Fibroblast of peridontal ligament (primary cell): ENCODE measurements around the gene CDK9.
"Not testable (repeated sequence)": the region's sequence is repeated elsewhere in the genome, so short reads cannot be mapped to it uniquely, and the experiment has no call there.

Experiments
- DNase-seq: peaks from one replicate; pipeline ENCODE4 v3.0.0-alpha.2; 2010; ENCODE audit errors: extremely low read depth

Gene CDK9

DNA sequence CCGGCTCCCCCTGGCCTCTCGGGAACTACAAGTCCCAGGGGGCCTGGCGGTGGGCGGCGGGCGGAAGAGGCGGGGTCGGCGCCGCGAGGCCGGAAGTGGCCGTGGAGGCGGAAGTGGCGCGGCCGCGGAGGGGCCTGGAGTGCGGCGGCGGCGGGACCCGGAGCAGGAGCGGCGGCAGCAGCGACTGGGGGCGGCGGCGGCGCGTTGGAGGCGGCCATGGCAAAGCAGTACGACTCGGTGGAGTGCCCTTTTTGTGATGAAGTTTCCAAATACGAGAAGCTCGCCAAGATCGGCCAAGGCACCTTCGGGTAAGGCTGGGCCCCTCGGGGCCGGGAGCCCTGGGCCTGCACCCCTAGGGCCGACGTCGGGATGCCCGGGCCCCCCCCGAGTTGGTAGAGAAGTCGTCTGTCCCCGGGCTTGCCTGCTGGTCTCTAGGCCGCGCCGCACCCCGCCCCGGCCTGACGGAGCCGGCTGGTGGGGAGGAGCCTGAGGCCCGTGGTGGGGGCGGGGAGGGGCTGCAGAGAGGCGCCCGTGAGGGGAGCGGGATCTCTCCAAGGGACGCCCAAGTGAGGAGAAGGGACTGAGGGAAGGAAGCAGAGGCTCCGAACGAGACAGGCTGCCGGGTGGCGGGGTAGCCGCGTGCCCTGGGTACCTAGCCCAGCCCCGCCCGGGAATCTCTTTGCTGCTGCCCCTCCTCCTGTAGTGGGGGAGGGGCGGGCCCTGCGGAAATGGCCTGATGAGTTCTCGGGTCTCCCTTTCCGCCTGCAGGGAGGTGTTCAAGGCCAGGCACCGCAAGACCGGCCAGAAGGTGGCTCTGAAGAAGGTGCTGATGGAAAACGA is at the start of gene CDK9:
TSS of gene CDK9 (plus strand) at position 102 of the 840 bp plus-strand sequence. CDS start at position 217, 115 bp downstream.
- DNase-seq, result peak; percentile 76

DNA sequence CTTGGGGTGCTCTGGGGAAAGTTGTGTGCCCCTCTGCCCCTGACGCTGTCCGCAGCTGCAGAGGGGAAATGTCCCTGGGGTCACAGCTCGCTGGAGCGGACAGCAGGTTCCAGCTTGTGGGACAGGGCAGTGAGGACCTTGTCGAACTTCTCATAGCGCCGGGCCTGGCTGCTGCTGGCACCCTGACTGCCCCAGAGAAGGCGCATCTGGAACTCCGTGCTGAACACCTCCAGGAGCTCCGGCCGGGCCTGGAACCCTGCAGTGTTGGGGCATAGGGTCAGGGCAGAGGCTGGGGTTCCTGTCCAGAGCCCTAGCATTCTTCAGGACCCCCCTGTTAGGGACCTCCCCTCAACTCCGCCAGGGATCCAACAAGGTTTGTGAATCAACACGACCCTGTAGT is 47.2 kb upstream of the CDK9 start:
- no peak for DNase-seq

DNA sequence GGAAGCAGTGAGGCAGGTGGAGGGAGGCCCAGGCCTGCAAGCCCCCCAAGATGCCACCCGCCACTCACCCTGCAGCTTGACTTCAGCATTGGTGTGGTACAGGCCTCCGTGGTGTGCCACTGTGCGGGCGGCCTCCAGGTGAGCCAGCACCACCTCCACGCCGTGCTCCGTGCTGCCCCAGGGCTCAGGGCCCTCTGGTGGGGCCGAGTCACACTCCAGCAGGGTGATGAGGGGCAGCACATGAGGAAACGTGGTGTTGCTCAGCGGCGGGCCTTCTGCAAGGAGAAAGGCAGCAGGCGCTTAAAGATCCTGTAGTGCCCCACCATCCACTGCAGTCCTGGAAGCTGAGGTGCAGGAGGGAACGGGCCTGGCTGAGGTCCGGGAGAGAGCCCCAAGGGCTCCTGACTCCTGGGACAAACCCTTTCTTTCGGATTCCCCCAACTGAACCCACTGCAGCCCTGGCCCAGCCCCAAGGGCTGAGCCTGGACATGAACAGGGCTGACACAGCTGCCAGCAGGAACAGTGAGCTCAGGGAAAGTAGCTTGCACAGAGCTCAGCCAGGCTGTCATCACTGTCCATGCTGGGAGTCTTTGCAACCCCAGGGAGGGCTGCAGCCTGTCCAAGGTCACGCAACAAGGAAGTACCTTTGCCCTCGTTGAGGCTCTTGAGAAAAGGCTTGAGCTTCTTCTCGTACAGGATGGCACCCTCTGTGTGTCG is 46.1 kb upstream of the CDK9 start:
- no peak for DNase-seq

DNA sequence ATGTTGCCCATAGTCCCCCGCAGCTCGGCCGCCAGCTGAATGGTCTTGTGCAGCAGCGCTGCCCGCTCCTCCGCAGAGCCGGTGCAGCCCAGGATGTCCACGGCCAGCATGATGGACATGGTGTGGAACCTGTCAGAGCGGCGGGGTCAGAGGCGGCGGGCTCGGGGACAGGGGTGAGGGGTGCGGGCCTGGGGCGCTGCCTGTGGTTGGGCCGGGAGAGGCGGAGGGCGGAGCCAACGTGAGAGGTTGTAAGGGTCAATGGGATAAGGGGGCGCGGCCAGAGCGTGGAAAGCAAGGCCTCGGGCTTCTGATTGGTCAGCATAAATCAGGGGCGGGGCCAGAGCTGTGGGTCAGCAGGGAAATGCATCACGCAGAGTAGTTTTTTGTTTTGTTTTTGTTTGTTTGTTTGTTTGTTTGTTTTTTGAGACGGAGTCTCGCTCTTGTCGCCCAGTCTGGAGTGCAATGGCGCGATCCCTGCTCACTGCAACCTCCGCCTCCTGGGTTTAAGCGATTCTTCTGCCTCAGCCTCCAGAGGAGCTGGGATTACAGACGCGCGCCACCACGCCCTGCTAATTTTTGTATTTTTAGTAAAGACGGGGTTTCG is 43.9 kb upstream of the CDK9 start:
- no peak for DNase-seq

- DNase-seq, result no peak
Observed at GRCh38 chr9:127742435-127743088, 43.3 kb upstream of the CDK9 start.

- no peak for DNase-seq
Observed at GRCh38 chr9:127744398-127745110, 41.3 kb upstream of the CDK9 start.

DNA sequence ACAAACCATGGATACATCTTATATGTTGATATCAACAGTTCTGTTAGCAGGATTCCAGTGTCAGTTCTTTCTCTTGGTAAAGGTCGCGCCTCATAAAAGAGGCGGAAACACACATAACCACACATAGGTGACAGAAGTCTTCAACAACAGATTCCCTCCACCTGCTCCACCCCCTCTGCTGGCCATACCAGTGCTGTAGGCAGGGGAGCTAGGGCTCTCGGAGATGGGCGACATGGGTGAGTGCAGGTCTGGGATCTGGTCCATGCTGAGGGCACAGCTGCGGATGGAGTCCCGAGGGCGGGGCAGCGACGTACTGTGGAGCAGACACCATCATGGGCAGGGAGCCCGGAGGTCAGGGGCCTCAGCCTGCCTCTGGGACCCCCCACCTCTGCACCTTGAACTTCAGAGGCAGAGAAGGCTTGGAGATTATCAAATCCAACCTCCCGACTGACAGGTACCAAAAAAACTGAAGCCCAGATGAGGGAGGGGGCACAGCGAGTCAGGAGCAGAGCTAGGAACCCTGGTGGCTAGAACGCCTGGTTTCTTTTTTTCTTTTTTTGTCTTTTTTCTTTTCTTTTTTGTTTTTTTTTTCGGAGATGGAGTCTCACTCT is 38.8 kb upstream of the CDK9 start:
- DNase-seq, result no peak

DNA sequence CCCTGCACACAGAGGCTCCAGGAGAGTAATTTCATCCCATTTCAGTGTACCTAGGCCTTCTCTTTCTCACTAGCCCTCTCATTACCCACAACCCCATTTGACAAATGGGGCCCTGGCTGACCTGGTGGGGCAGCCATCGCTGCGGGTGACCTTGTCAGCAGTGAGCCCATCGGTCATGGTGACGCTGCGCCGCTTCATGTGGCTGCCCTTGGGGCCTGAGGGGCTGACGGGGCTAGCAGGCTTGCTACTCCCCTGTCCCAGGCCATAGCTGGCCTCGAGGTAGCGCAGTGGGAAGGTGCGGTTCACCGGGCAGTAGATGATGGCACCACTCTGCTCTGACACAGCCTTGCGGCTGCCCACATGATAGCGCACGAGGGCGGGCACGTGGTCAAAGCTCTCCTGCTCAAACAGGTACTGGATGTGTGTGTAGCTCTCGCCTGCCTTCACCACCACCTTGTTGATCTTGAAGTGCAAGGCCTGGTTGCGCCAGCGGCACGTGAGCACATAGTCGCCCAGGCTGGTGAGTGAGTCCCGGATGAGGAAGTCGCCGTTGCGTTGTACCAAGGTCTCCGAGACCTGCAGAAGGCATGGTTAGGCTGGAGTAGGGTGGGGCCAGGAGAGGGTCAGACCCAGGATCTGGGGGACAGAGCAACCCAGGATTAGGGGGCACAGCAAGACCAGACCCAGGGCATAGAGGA is 36.6 kb upstream of the CDK9 start:
- no peak for DNase-seq

- peak; percentile 21 for DNase-seq
Observed at GRCh38 chr9:127751269-127752054, 34.4 kb upstream of the CDK9 start.

GRCh38 chr9:127753148-127753547 is 32.7 kb upstream of the CDK9 start:
- DNase-seq, result no peak

DNA sequence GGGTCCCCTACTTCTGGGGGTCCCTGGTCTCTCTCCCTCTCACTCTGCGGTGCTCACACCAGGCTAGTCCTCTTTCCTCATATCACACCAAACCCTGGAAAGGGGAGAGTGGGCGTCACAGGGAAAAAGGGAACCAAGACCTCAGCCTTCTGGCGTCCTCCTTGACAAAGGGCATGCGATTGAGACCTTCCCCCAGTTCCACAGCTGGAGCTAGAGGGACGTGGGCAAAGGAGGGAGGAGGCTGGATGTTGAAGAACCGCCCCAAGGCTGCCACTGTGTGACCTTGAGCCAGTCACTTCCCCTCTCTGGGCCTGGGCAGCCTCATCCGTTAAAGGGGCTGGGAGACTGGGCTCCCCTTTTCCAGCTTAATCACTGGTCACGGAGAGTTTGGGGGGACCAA is 32.2 kb upstream of the CDK9 start:
- no peak for DNase-seq

DNA sequence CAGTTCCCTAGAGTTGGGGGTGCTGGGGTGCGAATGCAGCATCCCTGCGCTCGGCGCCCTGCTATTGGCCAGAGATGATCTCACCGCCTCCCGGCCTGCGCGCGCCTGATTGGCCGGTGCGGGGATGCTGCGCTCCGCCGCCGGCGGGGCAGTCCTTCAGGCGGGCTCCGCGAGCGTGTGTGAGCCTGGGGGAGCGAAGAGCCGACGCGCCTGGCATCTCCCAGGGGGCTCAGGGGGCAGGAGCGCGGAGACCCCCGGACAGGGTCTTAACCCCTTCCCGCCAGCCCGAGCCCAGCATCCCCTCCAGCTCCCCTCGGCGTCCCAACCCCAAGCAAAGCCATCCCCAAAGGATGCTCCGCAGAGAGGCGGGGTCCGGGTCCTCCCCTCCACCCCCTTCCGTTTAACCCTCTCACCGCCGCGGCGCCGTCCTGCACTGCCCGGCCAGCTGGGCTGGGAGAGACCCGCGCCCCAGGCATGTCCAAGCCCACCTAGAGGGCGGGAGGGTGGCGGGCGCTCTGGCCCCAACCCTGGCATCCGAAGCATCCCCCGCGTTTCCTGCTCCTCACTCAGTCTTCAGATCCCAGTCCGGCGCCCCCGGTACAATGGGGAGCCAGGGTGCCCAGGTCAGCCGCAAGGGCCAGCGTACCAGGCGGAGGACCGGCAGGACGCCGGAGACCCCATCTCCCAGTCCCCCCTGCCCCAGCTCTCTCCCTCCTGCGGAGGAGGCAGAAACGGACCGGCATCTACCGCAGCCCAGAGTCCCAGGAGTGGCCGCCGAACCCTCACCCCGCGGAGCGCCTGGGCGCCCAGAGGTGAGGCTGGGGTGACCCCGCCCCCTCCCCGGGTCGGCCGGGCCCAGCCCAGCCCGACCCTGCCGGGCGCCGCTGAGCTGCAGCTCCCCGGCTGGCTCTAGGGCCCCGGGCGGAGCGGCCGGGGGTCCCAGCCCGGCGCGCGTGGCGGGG is 31.5 kb upstream of the CDK9 start:
- DNase-seq, result no peak

DNA sequence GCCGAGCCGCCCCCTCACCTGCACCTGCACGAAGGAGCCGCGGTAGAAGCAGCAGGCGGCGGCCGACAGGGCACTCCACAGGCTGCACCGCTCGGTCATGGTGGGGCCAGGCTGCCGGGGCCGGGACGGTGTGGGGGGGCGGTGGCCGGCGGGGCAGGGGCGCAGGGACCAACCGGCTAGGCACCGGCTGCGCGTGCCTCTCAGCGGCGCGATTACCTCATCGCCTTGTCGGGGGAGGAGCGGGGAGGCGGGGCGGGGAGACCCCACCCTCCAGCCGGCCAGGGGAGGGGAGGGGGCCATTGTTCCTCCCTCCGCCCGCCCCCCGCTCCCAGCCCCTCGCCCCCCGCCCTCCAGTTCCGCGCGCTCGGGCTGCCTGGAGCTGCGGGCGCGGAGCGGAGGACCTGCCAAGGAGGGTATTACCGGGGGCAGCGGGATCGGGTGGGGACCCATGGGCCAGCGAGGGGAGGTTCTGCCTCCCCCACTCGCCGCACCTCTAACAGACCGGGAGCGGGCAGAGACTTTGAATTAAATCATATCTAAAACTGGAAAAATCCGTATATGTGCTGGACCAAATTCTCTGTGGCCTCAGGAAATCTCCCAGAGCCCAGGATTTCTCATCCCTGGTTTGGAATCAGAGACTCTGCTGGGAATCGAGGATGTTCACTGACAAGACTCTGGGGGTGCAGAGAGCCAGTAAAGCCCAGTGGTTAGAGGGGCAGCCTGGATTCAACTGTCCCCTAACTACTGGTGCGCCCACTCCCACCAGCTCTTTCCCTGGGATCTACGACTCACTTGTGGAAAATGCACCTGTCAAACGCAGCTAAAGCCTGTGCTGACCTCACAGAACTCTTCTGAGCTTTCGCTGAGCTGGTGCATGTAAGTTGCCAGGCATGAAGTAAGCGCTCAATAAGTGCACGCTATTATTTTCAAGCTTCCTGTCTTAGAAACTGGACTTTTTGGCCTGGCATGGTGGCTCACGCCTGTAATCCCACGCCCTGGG is 30.5 kb upstream of the CDK9 start:
- no peak for DNase-seq

DNA sequence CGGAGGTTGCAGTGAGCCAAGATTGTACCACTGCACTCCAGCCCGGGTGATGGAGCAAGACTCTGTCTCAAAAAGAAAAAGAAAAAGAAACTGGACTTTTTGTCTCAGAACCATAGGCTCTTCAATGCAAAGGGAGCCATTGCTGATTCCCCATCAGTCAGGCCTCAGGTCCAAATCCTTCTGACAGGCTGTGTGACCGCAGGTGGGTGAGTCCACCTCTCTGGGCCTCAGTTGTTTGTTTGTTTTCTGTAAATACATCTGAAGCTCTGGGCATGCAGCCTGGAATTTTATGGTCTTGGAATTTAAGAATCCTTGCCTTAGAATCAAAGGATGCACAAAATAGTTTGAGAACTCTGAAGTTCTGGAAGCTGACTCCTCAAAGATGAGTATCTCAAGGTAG is 29.6 kb upstream of the CDK9 start:
- no peak for DNase-seq

GRCh38 chr9:127756776-127757175 is 29.1 kb upstream of the CDK9 start:
- not testable (repeated sequence) for DNase-seq

DNA sequence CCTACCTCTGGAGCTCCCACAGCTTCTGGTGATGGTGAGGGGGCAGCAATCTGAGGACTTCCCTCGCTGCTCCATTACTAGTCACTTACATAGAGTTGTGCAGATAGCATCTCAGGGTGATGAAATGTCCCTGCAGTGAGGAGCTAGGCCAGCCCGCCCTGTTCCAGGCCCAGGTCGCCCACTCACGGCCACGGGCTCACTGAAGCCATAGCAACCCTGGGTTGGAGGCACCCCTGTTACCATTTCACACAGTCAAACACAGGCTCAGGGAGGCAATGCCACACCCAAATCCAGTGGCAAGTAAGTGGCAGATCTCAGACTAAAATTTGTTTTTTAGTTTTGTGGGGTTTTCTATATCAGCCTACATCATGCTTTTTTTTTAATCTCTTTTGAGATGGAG is 27.0 kb upstream of the CDK9 start:
- DNase-seq, result no peak

DNA sequence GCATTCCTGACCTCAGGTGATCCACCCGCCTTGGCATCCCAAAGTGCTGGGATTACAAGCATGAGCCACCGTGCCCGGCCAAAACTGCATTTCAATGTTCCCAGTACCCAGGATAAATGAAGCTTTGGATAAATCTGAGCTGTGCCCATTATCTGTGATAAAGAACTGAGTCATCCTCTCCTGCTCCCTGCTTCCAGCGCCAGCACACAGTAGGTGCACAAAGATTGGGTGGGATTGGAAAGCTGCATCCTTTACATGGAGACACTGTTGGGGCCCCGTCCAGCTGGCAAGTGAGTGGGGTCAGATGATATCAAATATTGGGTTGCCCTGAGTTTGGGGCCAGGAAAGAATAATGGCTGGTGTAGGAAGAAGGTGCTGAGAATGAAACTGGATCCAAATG is 24.8 kb upstream of the CDK9 start:
- DNase-seq, result no peak
